HG03457 (cell line): ENCODE measurements around the gene NCK1.
A peak's percentile ranks its signal among the peaks of the same experiment; 100 is the strongest.

Experiments used
- ATAC-seq: cut with Tn5 transposase; IDR thresholded peaks from one replicate; pipeline ENCODE4 v1.9.1; 2021; ENCODE audit warnings: moderate number of reproducible peaks; ENCODE audit not compliant: unreplicated experiment

Gene NCK1

DNA sequence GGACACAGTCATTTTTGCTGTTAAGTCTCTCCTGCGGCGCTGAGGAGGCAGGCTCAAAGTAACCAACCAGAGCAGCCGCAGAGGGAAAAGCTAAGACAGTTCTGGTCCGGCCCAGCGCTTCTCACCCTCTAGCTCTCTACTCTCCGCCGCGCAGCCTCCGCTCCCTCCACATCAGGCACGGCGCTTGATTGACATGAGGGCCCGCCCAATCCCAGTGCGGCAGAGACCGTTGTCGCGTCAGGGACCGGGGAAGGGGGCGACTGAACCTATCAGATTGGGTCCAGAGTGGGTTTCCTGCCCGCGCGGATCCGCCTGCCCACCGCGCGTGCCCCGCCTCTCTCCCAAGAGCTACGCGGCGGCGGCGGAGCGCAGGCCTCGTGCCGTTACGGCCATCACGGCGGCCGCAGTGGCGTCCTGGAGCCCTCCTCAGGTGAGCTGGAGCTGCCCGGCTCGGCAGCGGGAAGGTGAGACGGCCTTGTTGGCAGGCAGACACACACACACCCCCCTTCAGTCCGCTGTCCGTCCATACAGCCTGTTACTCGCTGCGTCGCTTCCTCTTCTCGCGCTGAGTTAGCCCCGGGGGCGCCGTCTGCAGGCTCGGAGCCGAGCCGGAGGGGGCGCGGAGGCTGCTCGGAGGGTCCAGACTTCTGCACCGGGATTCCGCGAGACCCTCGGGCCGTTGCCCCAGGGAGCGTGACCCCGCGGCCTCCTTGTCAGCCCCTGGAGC, at the start of gene NCK1:
Gene NCK1, plus strand, starts transcription at position 319 of the 727 bp plus-strand sequence. CDS start 65,794 bp downstream, outside the sequence.
- peak; percentile 95 for ATAC-seq

DNA sequence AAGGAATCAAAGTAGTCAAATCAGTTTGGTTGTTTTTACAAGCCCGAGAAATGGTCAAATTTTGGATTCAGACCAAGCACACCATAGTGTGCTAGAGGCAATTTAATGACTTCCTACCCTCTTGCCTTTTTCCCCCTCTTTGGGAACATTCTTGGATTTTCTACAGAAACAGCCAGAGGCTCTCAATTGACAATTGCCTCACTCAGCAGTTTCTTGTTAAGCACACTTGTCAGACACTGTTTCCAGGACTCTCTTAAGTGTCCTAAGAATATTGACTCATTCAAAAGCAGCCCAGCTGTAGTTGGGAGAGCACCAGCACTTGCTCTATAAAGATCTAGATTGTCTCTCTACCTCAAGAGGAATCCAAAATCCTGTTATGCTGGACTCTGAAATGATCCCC, 44.6 kb upstream of the NCK1 start:
- ATAC-seq = no peak

GRCh38 chr3:136818191-136818768, 43.7 kb upstream of the NCK1 start:
- no peak for ATAC-seq

GRCh38 chr3:136818769-136819391, 43.1 kb upstream of the NCK1 start, which contains the start of gene SLC35G2:
TSS of gene SLC35G2 (plus strand) at chr3:136819126. CDS start at chr3:136854461, 35,335 bp downstream.
- no peak for ATAC-seq

DNA sequence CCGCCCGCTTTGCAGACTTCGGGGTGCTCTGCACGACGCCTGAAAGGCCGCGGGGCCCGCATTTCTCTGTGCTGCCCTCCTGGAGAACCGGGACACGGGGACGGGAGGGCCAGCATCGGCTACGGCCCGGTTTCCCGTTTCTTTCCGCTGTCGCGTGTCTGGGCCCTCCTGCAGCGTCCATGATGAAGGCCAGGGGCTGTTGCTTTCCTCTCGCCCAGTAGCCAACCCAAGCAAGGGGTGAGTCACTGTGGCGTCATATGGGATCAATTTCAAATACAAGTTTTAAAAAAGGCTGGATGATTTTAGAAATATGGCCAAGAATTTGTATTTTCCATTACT, 42.6 kb upstream of the NCK1 start:
- no peak for ATAC-seq

GRCh38 chr3:136819731-136820679, 42.0 kb upstream of the NCK1 start:
- ATAC-seq = no peak

- no peak for ATAC-seq
These were observed 30.5 kb upstream of the NCK1 start for GRCh38 chr3:136831461-136831860.

GRCh38 chr3:136835089-136835812, 26.8 kb upstream of the NCK1 start:
- ATAC-seq = no peak

DNA sequence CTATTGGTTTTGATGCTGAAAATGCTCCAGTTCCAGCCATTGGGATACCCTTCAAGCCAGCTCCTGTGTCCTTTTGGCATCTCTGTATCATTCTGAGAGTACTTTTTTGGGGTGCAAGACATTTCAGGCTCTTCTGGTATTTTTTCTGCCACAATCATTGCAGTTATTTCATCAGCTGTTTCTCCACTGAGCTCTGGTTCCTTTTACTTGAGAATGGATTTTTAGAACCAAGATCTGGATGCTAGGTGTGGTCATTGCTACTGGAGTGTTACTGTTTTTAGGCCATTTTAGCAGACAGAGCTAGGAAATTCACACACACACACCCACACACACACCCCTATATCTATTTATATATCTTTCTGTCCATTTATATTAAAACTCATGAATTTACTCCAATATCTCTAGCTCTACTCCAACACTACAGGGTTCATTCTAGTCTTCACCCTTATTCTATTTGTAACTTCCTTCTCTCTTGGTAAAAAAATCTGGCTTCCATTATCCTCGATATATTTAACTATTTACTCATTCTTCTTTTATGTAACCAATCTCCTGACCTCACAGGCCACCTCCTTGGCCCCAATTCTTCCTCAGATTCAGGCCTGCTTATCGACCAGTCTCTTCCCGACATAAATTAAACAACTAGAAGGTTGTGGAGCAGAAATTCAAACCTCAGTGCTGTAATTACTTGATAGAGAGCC, 26.0 kb upstream of the NCK1 start:
- no peak for ATAC-seq

GRCh38 chr3:136836511-136837156, 25.4 kb upstream of the NCK1 start:
- ATAC-seq = no peak

- ATAC-seq = no peak
These were observed 23.1 kb upstream of the NCK1 start for GRCh38 chr3:136838641-136839555.

GRCh38 chr3:136839556-136839931, 22.5 kb upstream of the NCK1 start:
- ATAC-seq = no peak

DNA sequence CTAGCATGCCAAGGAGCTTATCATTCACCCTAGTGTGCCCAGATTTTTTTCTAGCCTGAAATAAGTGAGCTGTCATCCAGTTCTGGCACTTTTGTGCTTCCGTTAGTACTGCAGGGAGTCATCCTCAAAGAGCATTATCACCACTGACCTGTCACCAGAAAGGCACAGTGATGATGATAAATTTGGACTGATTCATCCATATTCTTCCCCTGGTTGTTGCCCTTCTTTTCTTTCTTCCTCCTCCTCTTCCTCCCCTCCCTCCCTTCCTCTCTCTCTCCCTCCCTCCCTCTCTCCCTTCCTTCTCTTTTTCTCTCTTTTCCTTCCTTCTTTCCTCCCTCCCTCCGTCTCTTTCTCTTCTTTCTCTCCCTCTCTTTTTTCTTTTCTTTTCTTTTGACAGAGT, 21.8 kb upstream of the NCK1 start:
- no peak for ATAC-seq

- no peak for ATAC-seq
These were observed 19.7 kb upstream of the NCK1 start for GRCh38 chr3:136842294-136842693.

GRCh38 chr3:136844724-136845123, 17.3 kb upstream of the NCK1 start:
- no peak for ATAC-seq

- ATAC-seq = no peak
These were observed 9.8 kb upstream of the NCK1 start for GRCh38 chr3:136852180-136852579.

DNA sequence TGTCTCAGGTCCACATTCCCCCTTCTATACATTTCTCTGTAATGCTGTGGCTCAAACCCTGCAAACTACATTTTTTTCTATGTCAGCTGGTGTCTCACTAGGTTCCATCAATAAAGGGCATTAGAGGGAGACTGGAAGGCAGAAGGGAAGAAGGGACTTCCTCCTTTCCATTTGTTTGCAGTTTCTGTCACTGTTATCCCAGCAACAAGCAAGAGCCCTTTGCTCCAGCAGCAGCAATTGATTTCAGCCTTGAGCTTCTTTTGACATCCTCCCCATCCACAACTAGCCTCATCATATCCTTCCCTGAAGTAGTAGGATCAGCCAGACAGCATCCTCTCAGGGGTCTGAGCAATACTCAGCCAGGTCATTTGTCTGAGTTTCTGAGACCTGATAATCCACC, 5.3 kb upstream of the NCK1 start:
- ATAC-seq = no peak

DNA sequence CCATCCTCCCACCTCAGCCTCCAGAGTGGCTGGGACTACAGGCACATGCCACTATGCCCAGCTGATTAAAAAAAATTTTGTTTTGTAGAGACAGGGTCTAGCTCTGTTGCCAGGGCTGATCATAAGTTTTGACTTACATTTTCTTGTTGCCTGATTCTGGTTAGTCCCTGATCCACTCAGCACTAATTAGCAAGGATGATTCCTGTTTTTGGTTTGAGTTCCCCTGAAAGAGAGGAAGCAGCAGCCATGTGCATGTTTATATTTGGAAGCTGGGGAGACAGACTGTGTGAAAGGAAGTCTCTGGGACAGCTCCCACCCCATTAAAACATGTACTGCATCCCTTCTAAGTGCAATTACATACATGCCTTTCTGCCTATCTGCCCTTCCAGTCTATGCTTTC, 3.6 kb upstream of the NCK1 start:
- ATAC-seq = no peak
